ENCODE data around the gene CTTN.

The CTTN gene

GRCh38 chr11:70470127-70470526 is 71.8 kb downstream of the CTTN start:
- H2AFZ ChIP-seq (ENCODE audit: low read depth) = no peak overlapping the region
- peak overlapping the region; percentile 3; the same call in 1 of the 2 replicates for H3K27ac ChIP-seq
- H3K4me2 ChIP-seq = peak overlapping the region; percentile 43; the same call in 1 of the 2 replicates
- TF ChIP-seq CTCF (conservative IDR thresholded peaks at IDR 0.05; ENCODE audit: low read depth, low read length) = no peak
- no peaks in the 10 kb centered on the region for H3K79me2 ChIP-seq (ENCODE audit: insufficient read depth, low read depth)
- H3K4me3 ChIP-seq (IDR thresholded peaks at IDR 0.05; ENCODE audit: insufficient read depth, low read depth, low read length) = no peak overlapping the region
- no peaks in the 10 kb centered on the region for H4K20me1 ChIP-seq (ENCODE audit: insufficient read depth)
- H3K27me3 ChIP-seq (ENCODE audit: insufficient read depth, low read depth) = no peaks in the 10 kb centered on the region
- H3K36me3 ChIP-seq (ENCODE audit: insufficient read depth) = no peaks in the 10 kb centered on the region
- peaks cover 25% of the 10 kb centered on the region for H3K4me1 ChIP-seq (ENCODE audit: low read depth, poor library complexity, severe bottlenecking)
- H3K9ac ChIP-seq = no peak overlapping the region

- Histone ChIP-seq H2AFZ (ENCODE audit: low read depth) (no peak overlapping the region), H3K27ac (no peak overlapping the region), H3K4me2 (no peak overlapping the region), H3K4me1 (ENCODE audit: low read depth, poor library complexity, severe bottlenecking) (peaks cover 25% of the 10 kb centered on the region), H3K9ac (no peak overlapping the region), H3K4me3 (IDR thresholded peaks at IDR 0.05; ENCODE audit: insufficient read depth, low read depth, low read length) (no peak overlapping the region), H4K20me1 (ENCODE audit: insufficient read depth) (no peaks in the 10 kb centered on the region), H3K36me3 (ENCODE audit: insufficient read depth) (no peaks in the 10 kb centered on the region), H3K79me2 (ENCODE audit: insufficient read depth, low read depth) (no peaks in the 10 kb centered on the region), H3K27me3 (ENCODE audit: insufficient read depth, low read depth) (no peaks in the 10 kb centered on the region)
- no peak for TF ChIP-seq CTCF (conservative IDR thresholded peaks at IDR 0.05; ENCODE audit: low read depth, low read length)
Measured at GRCh38 chr11:70471254-70471653, 72.9 kb downstream of the CTTN start.

GRCh38 chr11:70472240-70472639 is 73.9 kb downstream of the CTTN start:
- Histone ChIP-seq H4K20me1 (ENCODE audit: insufficient read depth) (no peaks in the 10 kb centered on the region), H3K27me3 (ENCODE audit: insufficient read depth, low read depth) (no peaks in the 10 kb centered on the region), H3K27ac (no peak overlapping the region), H3K4me2 (no peak overlapping the region), H2AFZ (ENCODE audit: low read depth) (no peak overlapping the region), H3K4me3 (IDR thresholded peaks at IDR 0.05; ENCODE audit: insufficient read depth, low read depth, low read length) (no peak overlapping the region), H3K9ac (no peak overlapping the region), H3K36me3 (ENCODE audit: insufficient read depth) (no peaks in the 10 kb centered on the region), H3K79me2 (ENCODE audit: insufficient read depth, low read depth) (no peaks in the 10 kb centered on the region), H3K4me1 (ENCODE audit: low read depth, poor library complexity, severe bottlenecking) (peaks cover 25% of the 10 kb centered on the region)
- TF ChIP-seq CTCF (conservative IDR thresholded peaks at IDR 0.05; ENCODE audit: low read depth, low read length) = no peak

- no peaks in the 10 kb centered on the region for H3K36me3 ChIP-seq (ENCODE audit: insufficient read depth)
- no peak for TF ChIP-seq CTCF (conservative IDR thresholded peaks at IDR 0.05; ENCODE audit: low read depth, low read length)
- no peaks in the 10 kb centered on the region for H3K79me2 ChIP-seq (ENCODE audit: insufficient read depth, low read depth)
- H3K27me3 ChIP-seq (ENCODE audit: insufficient read depth, low read depth) = no peaks in the 10 kb centered on the region
- no peak overlapping the region for H3K9ac ChIP-seq
- H3K4me2 ChIP-seq = no peak overlapping the region
- no peak overlapping the region for H3K4me3 ChIP-seq (IDR thresholded peaks at IDR 0.05; ENCODE audit: insufficient read depth, low read depth, low read length)
- H3K4me1 ChIP-seq (ENCODE audit: low read depth, poor library complexity, severe bottlenecking) = peaks cover 25% of the 10 kb centered on the region
- H2AFZ ChIP-seq (ENCODE audit: low read depth) = no peak overlapping the region
- H3K27ac ChIP-seq = no peak overlapping the region
- no peaks in the 10 kb centered on the region for H4K20me1 ChIP-seq (ENCODE audit: insufficient read depth)
Measured at GRCh38 chr11:70473186-70473872, 75.0 kb downstream of the CTTN start.
